Measurements from ENCODE around the gene AAK1.
A peak's percentile ranks its signal among the peaks of the same experiment; 100 is the strongest.

AAK1 gene

GRCh38 chr2:69567157-69567908 is 76.2 kb downstream of the AAK1 start:
- Histone ChIP-seq H3K9me3 (replicated peaks in 1 of 11) (no peaks in the 10 kb centered on the region), H4K20me1 (peaks cover 0 to 100% (median 37%) of the 10 kb centered on the region in 11 experiments; a peak in 14 of 22 replicates), H3K4me1 (peaks cover 11 to 38% (median 23%) of the 10 kb centered on the region in 10 experiments), H3K9ac (no peak overlapping the region), H3K27ac (no peak overlapping the region), H3K4me3 (no peak overlapping the region), H3K36me3 (peaks cover 0 to 26% (median 11%) of the 10 kb centered on the region in 11 experiments; a peak in 10 of 22 replicates), H3K4me2 (no peak overlapping the region), H3K27me3 (no peaks in the 10 kb centered on the region)
- no peak for TF ChIP-seq Cebpa-rat (IDR thresholded peaks at IDR 0.05)

- Histone ChIP-seq H3K9me3 (replicated peaks in 1 of 11) (no peaks in the 10 kb centered on the region), H3K27ac (no peak overlapping the region), H3K4me3 (no peak overlapping the region), H3K36me3 (peaks cover 0 to 22% (median 8%) of the 10 kb centered on the region in 11 experiments; a peak in 9 of 22 replicates), H4K20me1 (peaks cover 0 to 100% (median 39%) of the 10 kb centered on the region in 11 experiments; a peak in 14 of 22 replicates), H3K4me2 (no peak overlapping the region), H3K4me1 (peaks cover 17 to 40% (median 29%) of the 10 kb centered on the region in 10 experiments), H3K9ac (no peak overlapping the region), H3K27me3 (no peaks in the 10 kb centered on the region)
- no peak for TF ChIP-seq Cebpa-rat (IDR thresholded peaks at IDR 0.05)
These were observed 76.9 kb downstream of the AAK1 start for GRCh38 chr2:69566669-69567068.

- Histone ChIP-seq H3K27ac (no peak overlapping the region), H4K20me1 (peaks cover 0 to 100% (median 48%) of the 10 kb centered on the region in 11 experiments; a peak in 14 of 22 replicates), H3K4me3 (no peak overlapping the region), H3K4me2 (no peak overlapping the region), H3K4me1 (peaks cover 29 to 44% (median 37%) of the 10 kb centered on the region in 10 experiments), H3K36me3 (peaks cover 0 to 14% (median 7%) of the 10 kb centered on the region in 11 experiments; a peak in 9 of 22 replicates), H3K27me3 (no peaks in the 10 kb centered on the region), H3K9ac (no peak overlapping the region), H3K9me3 (replicated peaks in 1 of 11) (no peaks in the 10 kb centered on the region)
- no peak for TF ChIP-seq Cebpa-rat (IDR thresholded peaks at IDR 0.05)
These were observed 78.1 kb downstream of the AAK1 start for GRCh38 chr2:69565431-69565839.

GRCh38 chr2:69564604-69565003 is 78.9 kb downstream of the AAK1 start:
- Histone ChIP-seq H3K4me2 (no peak overlapping the region), H3K27me3 (no peaks in the 10 kb centered on the region), H3K9ac (no peak overlapping the region), H3K9me3 (replicated peaks in 1 of 11) (no peaks in the 10 kb centered on the region), H3K4me3 (no peak overlapping the region), H3K27ac (no peak overlapping the region), H3K4me1 (peaks cover 35 to 46% (median 43%) of the 10 kb centered on the region in 10 experiments), H3K36me3 (peaks cover 0 to 13% (median 7%) of the 10 kb centered on the region in 11 experiments; a peak in 9 of 22 replicates), H4K20me1 (peaks cover 0 to 100% (median 48%) of the 10 kb centered on the region in 11 experiments; a peak in 14 of 22 replicates)
- no peak for TF ChIP-seq Cebpa-rat (IDR thresholded peaks at IDR 0.05)

- no peak for TF ChIP-seq Cebpa-rat (IDR thresholded peaks at IDR 0.05)
- Histone ChIP-seq H3K9me3 (replicated peaks in 1 of 11) (no peaks in the 10 kb centered on the region), H3K36me3 (peaks cover 0 to 13% (median 7%) of the 10 kb centered on the region in 11 experiments; a peak in 9 of 22 replicates), H3K27ac (no peak overlapping the region), H3K4me1 (peaks cover 35 to 42% (median 37%) of the 10 kb centered on the region in 10 experiments), H4K20me1 (peaks cover 0 to 100% (median 34%) of the 10 kb centered on the region in 11 experiments; a peak in 14 of 22 replicates), H3K27me3 (no peaks in the 10 kb centered on the region), H3K4me3 (no peak overlapping the region), H3K9ac (no peak overlapping the region), H3K4me2 (peak overlapping the region in 9 of 11 experiments; percentile 17 to 50 (median 33); a peak in 17 of 22 replicates)
These were observed 80.5 kb downstream of the AAK1 start for GRCh38 chr2:69563021-69563420.

GRCh38 chr2:69561101-69561500 is 82.4 kb downstream of the AAK1 start:
- Histone ChIP-seq H3K4me1 (peaks cover 37 to 49% (median 43%) of the 10 kb centered on the region in 10 experiments), H3K36me3 (peaks cover 6 to 21% (median 12%) of the 10 kb centered on the region in 11 experiments; a peak in 13 of 22 replicates), H3K27ac (no peak overlapping the region), H4K20me1 (peaks cover 0 to 83% (median 16%) of the 10 kb centered on the region in 11 experiments; a peak in 14 of 22 replicates), H3K4me3 (no peak overlapping the region), H3K27me3 (no peaks in the 10 kb centered on the region), H3K9ac (no peak overlapping the region), H3K9me3 (replicated peaks in 1 of 11) (no peaks in the 10 kb centered on the region), H3K4me2 (peak overlapping the region in 9 of 11 experiments; percentile 5 to 50 (median 33); a peak in 9 of 22 replicates)
- no peak for TF ChIP-seq Cebpa-rat (IDR thresholded peaks at IDR 0.05)

GRCh38 chr2:69560147-69560482 is 83.4 kb downstream of the AAK1 start:
- Histone ChIP-seq H4K20me1 (peaks cover 0 to 77% (median 8%) of the 10 kb centered on the region in 11 experiments; a peak in 11 of 22 replicates), H3K4me1 (peaks cover 42 to 59% (median 53%) of the 10 kb centered on the region in 10 experiments), H3K27me3 (no peaks in the 10 kb centered on the region), H3K9ac (no peak overlapping the region), H3K36me3 (peaks cover 0 to 16% (median 7%) of the 10 kb centered on the region in 11 experiments; a peak in 8 of 22 replicates), H3K27ac (no peak overlapping the region), H3K4me3 (no peak overlapping the region), H3K9me3 (replicated peaks in 1 of 11) (no peaks in the 10 kb centered on the region), H3K4me2 (no peak overlapping the region)
- no peak for TF ChIP-seq Cebpa-rat (IDR thresholded peaks at IDR 0.05)

GRCh38 chr2:69559442-69560146 is 83.9 kb downstream of the AAK1 start:
- H3K9ac ChIP-seq, result no peak overlapping the region
- H3K4me3 ChIP-seq, result no peak overlapping the region
- no peaks in the 10 kb centered on the region for H3K27me3 ChIP-seq
- H3K4me2 ChIP-seq, result no peak overlapping the region
- TF ChIP-seq Cebpa-rat (IDR thresholded peaks at IDR 0.05), result no peak
- H4K20me1 ChIP-seq, result peaks cover 0 to 72% (median 3%) of the 10 kb centered on the region in 11 experiments; a peak in 10 of 22 replicates
- peaks cover 44 to 64% (median 58%) of the 10 kb centered on the region in 10 experiments for H3K4me1 ChIP-seq
- no peak overlapping the region for H3K27ac ChIP-seq
- no peaks in the 10 kb centered on the region for H3K9me3 ChIP-seq (replicated peaks in 1 of 11)
- peaks cover 0 to 16% (median 7%) of the 10 kb centered on the region in 11 experiments; a peak in 9 of 22 replicates for H3K36me3 ChIP-seq
